Mammary epithelial cell (primary cell): Measurements from ENCODE around the gene ARHGAP35.

Source experiments
- EZH2 ChIP-seq: IDR thresholded peaks from 2 replicates; pipeline ENCODE4 v1.6.1; 2012; ENCODE audit warnings: low read length, inconsistent platforms, borderline replicate concordance
- TF ChIP-seq, protein P1 (sequence below), 2 donors: IDR thresholded peaks in 1 of 2; conservative IDR thresholded peaks in 1 of 2; 2 replicates each; pipeline ENCODE4 v1.5.1; 2011 to 2012; ENCODE audit warnings: inconsistent platforms in 2 of 2, low read length in 2 of 2, mild to moderate bottlenecking in 2 of 2, control low read depth in 1 of 2, low read depth in 1 of 2; ENCODE audit not compliant: insufficient read depth in 1 of 2; ENCODE audit errors: extremely low read depth in 1 of 2

GRCh38 chr19:46901701-46902401 is 41.1 kb downstream of the ARHGAP35 start:
- TF ChIP-seq, protein P1, sequence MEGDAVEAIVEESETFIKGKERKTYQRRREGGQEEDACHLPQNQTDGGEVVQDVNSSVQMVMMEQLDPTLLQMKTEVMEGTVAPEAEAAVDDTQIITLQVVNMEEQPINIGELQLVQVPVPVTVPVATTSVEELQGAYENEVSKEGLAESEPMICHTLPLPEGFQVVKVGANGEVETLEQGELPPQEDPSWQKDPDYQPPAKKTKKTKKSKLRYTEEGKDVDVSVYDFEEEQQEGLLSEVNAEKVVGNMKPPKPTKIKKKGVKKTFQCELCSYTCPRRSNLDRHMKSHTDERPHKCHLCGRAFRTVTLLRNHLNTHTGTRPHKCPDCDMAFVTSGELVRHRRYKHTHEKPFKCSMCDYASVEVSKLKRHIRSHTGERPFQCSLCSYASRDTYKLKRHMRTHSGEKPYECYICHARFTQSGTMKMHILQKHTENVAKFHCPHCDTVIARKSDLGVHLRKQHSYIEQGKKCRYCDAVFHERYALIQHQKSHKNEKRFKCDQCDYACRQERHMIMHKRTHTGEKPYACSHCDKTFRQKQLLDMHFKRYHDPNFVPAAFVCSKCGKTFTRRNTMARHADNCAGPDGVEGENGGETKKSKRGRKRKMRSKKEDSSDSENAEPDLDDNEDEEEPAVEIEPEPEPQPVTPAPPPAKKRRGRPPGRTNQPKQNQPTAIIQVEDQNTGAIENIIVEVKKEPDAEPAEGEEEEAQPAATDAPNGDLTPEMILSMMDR (conservative IDR thresholded peaks at IDR 0.05 in 1 of 2, IDR thresholded peaks at IDR 0.05 in 1 of 2; ENCODE audit: extremely low read depth in 1 of 2, insufficient read depth in 1 of 2, low read depth in 1 of 2, low read length in 2 of 2), result no peak
- no peak for TF ChIP-seq EZH2
